OCI-LY7 (cell line): ENCODE measurements around the gene BNIPL. TPM values are rescaled to one million over a fixed set of nuclear protein-coding genes. Genes with fewer than 3 reads are reported as not detected.

Experiments
- BruUV-seq: library from RNA; stranded (reverse); fragments of 400-500 nt; replicated peaks from 2 replicates; lab custom pipeline; 2021; lab: Mats Ljungman, UMichigan
- CTCF ChIA-PET: fragments of 300-600 bp; sonication (Branson Sonifier 250); formaldehyde crosslinking; loops from one replicate; lab custom pipeline; 2022; ENCODE audit warnings: antibody characterized with exemption; ENCODE audit not compliant: unreplicated experiment; lab: Charles Lee
- POLR2A ChIA-PET: fragments of 300-600 bp; sonication (Branson Sonifier 250); formaldehyde crosslinking; loops from one replicate; lab custom pipeline; 2022; ENCODE audit warnings: antibody characterized with exemption; lab: Charles Lee
- DNase-seq: peaks from one replicate; pipeline ENCODE4 v3.0.0-alpha.2; 2015; ENCODE audit warnings: low spot score
- H2AFZ ChIP-seq: fragments of 200-600 bp; sonication (generic), shearing (Covaris generic); 2 replicates; pipeline ENCODE4 v1.6.1; 2014; ENCODE audit warnings: mild to moderate bottlenecking, antibody characterized with exemption, low read length, moderate library complexity
- H3K27ac ChIP-seq: fragments of 200-600 bp; sonication (generic); 2 replicates; pipeline ENCODE4 v1.5.1; 2014; ENCODE audit warnings: mixed run types, low read depth, mild to moderate bottlenecking, moderate library complexity, low read length, inconsistent platforms; ENCODE audit not compliant: poor library complexity, severe bottlenecking
- H3K36me3 ChIP-seq: fragments of 200-600 bp; sonication (generic); 2 replicates; pipeline ENCODE4 v1.6.1; 2014; ENCODE audit warnings: mild to moderate bottlenecking, antibody characterized with exemption, low read length, moderate library complexity, mixed read lengths; ENCODE audit not compliant: insufficient read depth
- H3K4me1 ChIP-seq: fragments of 200-600 bp; sonication (generic); 2 replicates; pipeline ENCODE4 v1.5.1; 2014; ENCODE audit warnings: mild to moderate bottlenecking, low read length; ENCODE audit not compliant: insufficient read depth, poor library complexity, severe bottlenecking
- H3K4me2 ChIP-seq: fragments of 200-600 bp; sonication (generic); 2 replicates; pipeline ENCODE4 v1.6.1; 2014; ENCODE audit warnings: mild to moderate bottlenecking, low read length
- H3K4me3 ChIP-seq: fragments of 200-600 bp; sonication (generic); 2 replicates; pipeline ENCODE4 v1.5.1; 2014; ENCODE audit warnings: mild to moderate bottlenecking, low read depth, low read length; ENCODE audit not compliant: poor library complexity, severe bottlenecking
- H3K79me2 ChIP-seq: fragments of 200-600 bp; sonication (generic); 2 replicates; pipeline ENCODE4 v1.6.1; 2016; ENCODE audit warnings: low read depth, mild to moderate bottlenecking, low read length, moderate library complexity, mixed read lengths; ENCODE audit not compliant: insufficient read depth
- H3K9me2 ChIP-seq: fragments of 200-600 bp; sonication (generic); 2 replicates; pipeline ENCODE4 v1.6.1; 2016; ENCODE audit warnings: mild to moderate bottlenecking, low read length, mixed read lengths; ENCODE audit not compliant: insufficient read depth
- H3K9me3 ChIP-seq: fragments of 200-600 bp; sonication (generic); 2 replicates; pipeline ENCODE4 v1.6.1; 2014; ENCODE audit warnings: mild to moderate bottlenecking, mixed run types, low read length, mixed read lengths
- H4K20me1 ChIP-seq: fragments of 200-600 bp; sonication (generic); 2 replicates; pipeline ENCODE4 v1.6.1; 2014; ENCODE audit warnings: mild to moderate bottlenecking, antibody characterized with exemption, low read length, moderate library complexity, mixed read lengths; ENCODE audit not compliant: insufficient read depth
- CTCF ChIP-seq: fragments of 200-600 bp; sonication (generic); conservative IDR thresholded peaks from 2 replicates; pipeline ENCODE4 v1.5.1; 2014; ENCODE audit warnings: mild to moderate bottlenecking, antibody characterized with exemption, low read length, moderate library complexity, mixed read lengths
- EZH2phosphoT487 ChIP-seq: fragments of 200-600 bp; sonication (generic); IDR thresholded peaks from 2 replicates; pipeline ENCODE4 v1.6.1; 2018; ENCODE audit warnings: low read depth, borderline replicate concordance, mild to moderate bottlenecking, mixed run types, antibody characterized with exemption, low read length, moderate library complexity, mixed read lengths
- intact Hi-C: fragments of 100-400 bp; cut with micrococcal nuclease; formaldehyde crosslinking; loops from one replicate; pipeline ENCODE4 v1.10.0; 2022; ENCODE audit not compliant: unreplicated experiment
- total RNA-seq, 2 experiments: library from RNA; depleted of rRNA in 1 of 2; stranded (reverse); fragments of >200 nt in 1 of 2; shearing (Covaris generic) in 1 of 2; gene quantifications; 2 replicates each; pipeline ENCODE4 v1.2.3, GENCODE V29; 2014 to 2022

Gene BNIPL
- total RNA-seq, 2 experiments from 2014 or later = 0.74 to 1.6 TPM

- no peaks in the 10 kb centered on the region for H3K4me1 ChIP-seq
- H2AFZ ChIP-seq = no peak overlapping the region
- no peaks in the 10 kb centered on the region for H3K9me2 ChIP-seq
- H3K27ac ChIP-seq = no peak overlapping the region
- no peak for DNase-seq
- H3K9me3 ChIP-seq = no peaks in the 10 kb centered on the region
- intact Hi-C loops = no loop called here
- no peak overlapping the region for H3K4me2 ChIP-seq
- H3K36me3 ChIP-seq = peaks cover 12% of the 10 kb centered on the region; the same call in 1 of the 2 replicates
- CTCF ChIA-PET = no interaction called here
- BruUV-seq = no TSS peak
- TF ChIP-seq CTCF = no peak
- TF ChIP-seq EZH2phosphoT487 = no peak
- H3K4me3 ChIP-seq = no peak overlapping the region
- POLR2A ChIA-PET = no interaction called here
- no peaks in the 10 kb centered on the region for H3K79me2 ChIP-seq
- H4K20me1 ChIP-seq = no peaks in the 10 kb centered on the region
Measured at GRCh38 chr1:151039521-151039920, 3.1 kb downstream of the BNIPL start.

GRCh38 chr1:151043163-151043562 is 6.8 kb downstream of the BNIPL start:
- H3K36me3 ChIP-seq = no peaks in the 10 kb centered on the region; the same call in 1 of the 2 replicates
- BruUV-seq = no TSS peak
- H3K9me3 ChIP-seq = no peaks in the 10 kb centered on the region
- TF ChIP-seq CTCF = no peak
- TF ChIP-seq EZH2phosphoT487 = no peak
- no peaks in the 10 kb centered on the region for H3K9me2 ChIP-seq
- intact Hi-C loops = no loop called here
- no peak overlapping the region for H2AFZ ChIP-seq
- H3K4me2 ChIP-seq = no peak overlapping the region
- no peaks in the 10 kb centered on the region for H3K4me1 ChIP-seq
- no peaks in the 10 kb centered on the region for H3K79me2 ChIP-seq
- H3K27ac ChIP-seq = no peak overlapping the region
- no peak for DNase-seq
- no peaks in the 10 kb centered on the region for H4K20me1 ChIP-seq
- ChIA-PET CTCF (no interaction called here), POLR2A (no interaction called here)
- H3K4me3 ChIP-seq = no peak overlapping the region

GRCh38 chr1:151047591-151047924 is 11.2 kb downstream of the BNIPL start, which contains the start of gene C1orf56:
C1orf56 (plus strand) TSS chr1:151047751; CDS start chr1:151047848, 97 bp downstream.
- no peak for DNase-seq
- BruUV-seq = no TSS peak
- intact Hi-C loops = no loop called here
- TF ChIP-seq CTCF (no peak), EZH2phosphoT487 (no peak)
- Histone ChIP-seq H3K4me3 (no peak within 1 kb of the TSS), H3K9me3 (no peaks in the 10 kb centered on the region), H3K4me2 (peak within 1 kb of the TSS; percentile 43; the same call in 1 of the 2 replicates), H3K9me2 (no peaks in the 10 kb centered on the region), H4K20me1 (no peaks in the 10 kb centered on the region), H3K27ac (no peak within 1 kb of the TSS), H3K4me1 (no peaks in the 10 kb centered on the region), H3K36me3 (peaks cover 30% of the 10 kb centered on the region), H2AFZ (no peak within 1 kb of the TSS), H3K79me2 (no peaks in the 10 kb centered on the region)
- POLR2A ChIA-PET = no interaction called here
- CTCF ChIA-PET = no interaction called here
